Natural killer cell treated with Interleukin-12 subunit alpha and Interleukin-12 subunit beta and Interleukin-15 and Interleukin-18, amount 100 ng/mL, for 72 hours (primary cell): ENCODE measurements around the gene IRF2BPL. TPM values are rescaled to one million over a fixed set of nuclear protein-coding genes. Genes with fewer than 3 reads are reported as not detected.
"Not testable (repeated sequence)": the region's sequence is repeated elsewhere in the genome, so short reads cannot be mapped to it uniquely, and the experiment has no call there.

Experiments used
- ATAC-seq, 2 donors: fragments of 150-1000 bp; cut with Tn5 transposase in 1 of 2; sonication (Bioruptor Pico), chemical (Tn5 transposase) in 1 of 2; 2 replicates each; pipeline ENCODE4 v1.10.0; 2021
- DNase-seq: peaks from one replicate; pipeline ENCODE4 v3.0.0; 2022; ENCODE audit warnings: low spot score
- H3K27ac Mint-ChIP-seq, 2 donors: 1 replicate in 1 of 2; 2 replicates in 1 of 2; pipeline ENCODE4 v1.8.0; 2022; ENCODE audit warnings: mixed read lengths in 2 of 2, mild to moderate bottlenecking in 1 of 2, moderate library complexity in 1 of 2
- H3K27me3 Mint-ChIP-seq, 2 donors: 1 replicate in 1 of 2; 2 replicates in 1 of 2; pipeline ENCODE4 v1.8.0; 2022; ENCODE audit warnings: mixed read lengths in 2 of 2
- H3K36me3 Mint-ChIP-seq: one replicate; pipeline ENCODE4 v1.8.0; 2022; ENCODE audit warnings: mixed read lengths
- H3K4me1 Mint-ChIP-seq, 2 donors: 1 replicate in 1 of 2; 2 replicates in 1 of 2; pipeline ENCODE4 v1.8.0; 2022; ENCODE audit warnings: low read depth in 2 of 2, mixed read lengths in 2 of 2, mild to moderate bottlenecking in 1 of 2
- H3K4me3 Mint-ChIP-seq: one replicate; pipeline ENCODE4 v1.8.0; 2022; ENCODE audit warnings: mixed read lengths
- H3K9me3 Mint-ChIP-seq: 2 replicates; pipeline ENCODE4 v1.8.0; 2022; ENCODE audit warnings: mixed read lengths
- total RNA-seq, 2 donors: library from RNA; stranded (reverse); gene quantifications; one replicate each; pipeline ENCODE4 v1.2.3, GENCODE V29; 2022

Gene IRF2BPL
- total RNA-seq, 2 donors from 2014 or later = 18.0 to 28.9 TPM

GRCh38 chr14:77022236-77022852 is 6.2 kb downstream of the IRF2BPL start:
- Mint-ChIP-seq H3K4me1 (peaks cover 25 to 34% of the 10 kb centered on the region in 2 donors), H3K4me3 (peak overlapping the region; percentile 58), H3K27me3 (no peaks in the 10 kb centered on the region), H3K36me3 (peaks cover 8% of the 10 kb centered on the region), H3K9me3 (no peaks in the 10 kb centered on the region), H3K27ac (peak overlapping the region in 1 of 2 donors; percentile 83)
- ATAC-seq (no peak), DNase-seq (no peak)

DNA sequence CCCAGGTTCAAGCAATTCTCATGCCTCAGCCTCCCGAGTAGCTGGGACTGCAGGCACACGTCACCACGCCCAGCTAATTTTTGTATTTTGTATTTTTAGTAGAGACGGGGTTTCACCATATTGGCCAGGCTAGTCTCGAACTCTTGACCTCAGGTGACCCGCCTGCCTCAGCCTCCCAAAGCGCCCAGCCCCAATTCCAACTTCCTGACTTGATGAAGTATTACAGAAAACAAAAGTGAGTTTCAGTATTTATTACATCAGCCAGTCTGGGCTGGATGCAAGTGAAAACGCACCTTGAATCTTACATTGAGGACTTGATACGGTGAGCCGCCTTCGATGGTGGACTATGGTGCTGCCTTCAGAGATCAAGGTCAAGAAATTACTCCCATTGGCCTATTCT is 7.1 kb downstream of the IRF2BPL start:
- not testable (repeated sequence) for H3K36me3 Mint-ChIP-seq, DNase-seq, ATAC-seq, H3K27ac Mint-ChIP-seq, H3K27me3 Mint-ChIP-seq, H3K4me3 Mint-ChIP-seq, H3K9me3 Mint-ChIP-seq
- H3K4me1 Mint-ChIP-seq = peaks cover 25 to 34% of the 10 kb centered on the region in 2 donors

- no peaks in the 10 kb centered on the region for H3K27me3 Mint-ChIP-seq
Observed at GRCh38 chr14:77018785-77019184, 9.7 kb downstream of the IRF2BPL start.

GRCh38 chr14:77017666-77018065 is 10.8 kb downstream of the IRF2BPL start:
- Mint-ChIP-seq H3K36me3 (no peaks in the 10 kb centered on the region), H3K4me3 (no peak overlapping the region), H3K27me3 (no peaks in the 10 kb centered on the region), H3K27ac (no peak overlapping the region), H3K9me3 (no peaks in the 10 kb centered on the region), H3K4me1 (peaks cover 6 to 9% of the 10 kb centered on the region in 2 donors)
- ATAC-seq = peak in 1 of 2 donors; percentile 32
- no peak for DNase-seq

More at GRCh38 chr14:77018785-77019184, 9.7 kb downstream of the IRF2BPL start:
- Mint-ChIP-seq H3K9me3 (no peaks in the 10 kb centered on the region), H3K4me3 (no peak overlapping the region), H3K27ac (no peak overlapping the region), H3K4me1 (peaks cover 15 to 17% of the 10 kb centered on the region in 2 donors), H3K36me3 (no peaks in the 10 kb centered on the region)
- no peak for DNase-seq
- ATAC-seq = no peak

DNA sequence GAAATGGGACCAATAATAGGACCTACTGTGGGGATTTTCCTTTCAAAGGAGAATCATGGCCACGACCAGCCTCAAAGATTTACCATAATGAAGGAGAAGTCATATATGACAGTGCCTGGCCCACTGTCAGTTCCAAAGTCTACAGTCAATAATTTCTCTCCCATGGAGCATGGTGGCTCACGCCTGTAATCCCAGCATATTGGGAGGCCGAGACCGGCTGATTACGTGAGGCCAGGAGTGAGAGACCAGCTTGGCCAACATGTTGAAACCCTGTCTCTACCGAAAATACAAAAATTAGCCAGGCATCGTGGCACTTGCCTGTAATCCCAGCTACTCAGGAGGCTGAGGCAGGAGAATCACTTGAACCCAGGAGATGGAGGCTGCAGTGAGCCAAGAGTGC is 13.8 kb downstream of the IRF2BPL start:
- peaks cover 7 to 9% of the 10 kb centered on the region in 2 donors for H3K4me1 Mint-ChIP-seq
- no peak overlapping the region for H3K27ac Mint-ChIP-seq
- H3K4me3 Mint-ChIP-seq = no peak overlapping the region
- H3K36me3 Mint-ChIP-seq = no peaks in the 10 kb centered on the region
- H3K27me3 Mint-ChIP-seq = peaks cover 2 to 10% of the 10 kb centered on the region in 2 donors
- DNase-seq (no peak), ATAC-seq (no peak)
- no peaks in the 10 kb centered on the region for H3K9me3 Mint-ChIP-seq

- Mint-ChIP-seq H3K4me1 (peaks cover 7 to 9% of the 10 kb centered on the region in 2 donors), H3K27ac (no peak overlapping the region), H3K9me3 (no peaks in the 10 kb centered on the region), H3K4me3 (no peak overlapping the region), H3K36me3 (no peaks in the 10 kb centered on the region), H3K27me3 (peaks cover 2 to 10% of the 10 kb centered on the region in 2 donors)
- DNase-seq (no peak), ATAC-seq (no peak)
Observed at GRCh38 chr14:77014004-77014604, 14.4 kb downstream of the IRF2BPL start.

GRCh38 chr14:77012193-77012765 is 16.2 kb downstream of the IRF2BPL start:
- peak overlapping the region; percentile 7 to 50 for H3K27ac Mint-ChIP-seq

GRCh38 chr14:77011245-77011644 is 17.3 kb downstream of the IRF2BPL start:
- no peaks in the 10 kb centered on the region for H3K9me3 Mint-ChIP-seq
- no peak overlapping the region for H3K4me3 Mint-ChIP-seq
- DNase-seq = no peak
- peaks cover 10 to 13% of the 10 kb centered on the region in 2 donors for H3K4me1 Mint-ChIP-seq
- ATAC-seq = no peak
- H3K27ac Mint-ChIP-seq = peak overlapping the region; percentile 42 to 50
- H3K27me3 Mint-ChIP-seq = peaks cover 2 to 10% of the 10 kb centered on the region in 2 donors
- H3K36me3 Mint-ChIP-seq = no peaks in the 10 kb centered on the region

More at GRCh38 chr14:77012193-77012765, 16.2 kb downstream of the IRF2BPL start:
- DNase-seq (no peak), ATAC-seq (no peak)
- no peaks in the 10 kb centered on the region for H3K36me3 Mint-ChIP-seq
- H3K27me3 Mint-ChIP-seq = peaks cover 2 to 10% of the 10 kb centered on the region in 2 donors
- no peak overlapping the region for H3K4me3 Mint-ChIP-seq
- H3K9me3 Mint-ChIP-seq = no peaks in the 10 kb centered on the region
- H3K4me1 Mint-ChIP-seq = peaks cover 7 to 9% of the 10 kb centered on the region in 2 donors

DNA sequence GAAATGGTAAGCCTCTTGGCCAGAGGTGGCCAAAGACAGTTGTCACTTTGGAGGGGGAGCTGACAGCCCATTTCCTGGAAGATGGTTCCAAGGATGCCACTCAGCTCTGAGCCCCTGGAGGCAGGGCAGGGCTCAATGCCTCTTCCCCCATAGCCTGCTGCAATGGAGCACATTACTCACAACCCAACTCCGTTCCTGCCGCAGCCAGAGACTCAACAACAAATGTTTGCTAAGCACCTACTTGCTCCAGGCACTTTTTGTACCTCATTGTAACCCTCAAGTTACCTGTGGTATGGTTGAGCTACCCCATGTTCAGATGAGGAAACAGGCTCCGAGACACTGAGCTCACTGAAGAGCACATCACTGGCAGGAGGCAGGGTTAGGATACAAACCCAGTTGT is 19.5 kb downstream of the IRF2BPL start:
- Mint-ChIP-seq H3K4me1 (peaks cover 24 to 25% of the 10 kb centered on the region in 2 donors), H3K9me3 (no peaks in the 10 kb centered on the region), H3K27ac (peak overlapping the region in 1 of 2 donors; percentile 50), H3K27me3 (peaks cover 2 to 10% of the 10 kb centered on the region in 2 donors), H3K36me3 (no peaks in the 10 kb centered on the region), H3K4me3 (no peak overlapping the region)
- DNase-seq (no peak), ATAC-seq (no peak)

GRCh38 chr14:77008541-77008940 is 20.0 kb downstream of the IRF2BPL start:
- peaks cover 2 to 10% of the 10 kb centered on the region in 2 donors for H3K27me3 Mint-ChIP-seq
- ATAC-seq (no peak), DNase-seq (no peak)
- no peaks in the 10 kb centered on the region for H3K36me3 Mint-ChIP-seq
- H3K9me3 Mint-ChIP-seq = no peaks in the 10 kb centered on the region
- H3K4me3 Mint-ChIP-seq = no peak overlapping the region
- H3K27ac Mint-ChIP-seq = peak overlapping the region in 1 of 2 donors; percentile 50
- peaks cover 25 to 29% of the 10 kb centered on the region in 2 donors for H3K4me1 Mint-ChIP-seq

DNA sequence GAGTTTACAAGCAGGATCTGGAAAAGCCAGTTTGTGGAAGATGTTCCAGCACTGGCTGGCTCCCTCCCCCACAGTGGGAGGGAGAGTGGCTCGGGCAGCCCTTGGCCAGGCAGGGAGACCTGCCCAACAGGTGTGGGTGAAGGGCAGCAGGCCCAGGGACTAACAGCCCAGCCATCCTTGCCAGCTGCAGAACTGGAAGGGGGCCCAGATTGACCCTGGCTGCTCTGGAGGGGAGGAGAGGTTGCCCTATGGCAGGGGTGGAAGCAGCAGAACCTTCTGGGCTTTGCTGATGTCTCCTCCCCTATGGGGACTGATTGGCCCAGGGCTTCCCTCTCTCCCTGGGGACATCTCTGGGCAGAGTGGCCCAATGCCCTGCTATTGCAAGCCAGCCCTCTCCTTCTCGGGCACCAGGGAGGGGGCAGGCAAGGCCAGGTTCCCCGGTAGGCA is 20.5 kb downstream of the IRF2BPL start:
- H3K27ac Mint-ChIP-seq = peak overlapping the region in 1 of 2 donors; percentile 50

GRCh38 chr14:77007183-77007974 is 21.1 kb downstream of the IRF2BPL start:
- ATAC-seq (no peak), DNase-seq (no peak)
- Mint-ChIP-seq H3K36me3 (no peaks in the 10 kb centered on the region), H3K27ac (peak overlapping the region in 1 of 2 donors; percentile 69), H3K4me1 (peaks cover 23 to 25% of the 10 kb centered on the region in 2 donors), H3K27me3 (peaks cover 1 to 9% of the 10 kb centered on the region in 2 donors), H3K9me3 (no peaks in the 10 kb centered on the region), H3K4me3 (no peak overlapping the region)

More for the DNA sequence above, 20.5 kb downstream of the IRF2BPL start:
- Mint-ChIP-seq H3K4me3 (no peak overlapping the region), H3K36me3 (no peaks in the 10 kb centered on the region), H3K9me3 (no peaks in the 10 kb centered on the region), H3K4me1 (peaks cover 25 to 29% of the 10 kb centered on the region in 2 donors), H3K27me3 (peaks cover 2 to 10% of the 10 kb centered on the region in 2 donors)
- DNase-seq (no peak), ATAC-seq (no peak)

GRCh38 chr14:77006132-77006531 is 22.4 kb downstream of the IRF2BPL start:
- no peak for DNase-seq
- H3K27me3 Mint-ChIP-seq = no peaks in the 10 kb centered on the region
- peaks cover 16 to 22% of the 10 kb centered on the region in 2 donors for H3K4me1 Mint-ChIP-seq
- H3K9me3 Mint-ChIP-seq = no peaks in the 10 kb centered on the region
- ATAC-seq = no peak
- no peak overlapping the region for H3K4me3 Mint-ChIP-seq
- H3K27ac Mint-ChIP-seq = peak overlapping the region in 1 of 2 donors; percentile 34
- H3K36me3 Mint-ChIP-seq = no peaks in the 10 kb centered on the region
